A549 (cell line): Measurements from ENCODE around the gene DDTL. TPM values are rescaled to one million over a fixed set of nuclear protein-coding genes. Genes with fewer than 3 reads are reported as not detected.

ENCODE experiments used
- ATAC-seq, 2 experiments: fragments of 200-7000 bp in 1 of 2; fragments of >200 bp in 1 of 2; cut with Nextera tagmentation in 1 of 2; cut with Tn5 transposase in 1 of 2; 3 replicates each; pipeline versions ENCODE4 v1.8.0 to v1.9.1; 2018 to 2020; ENCODE audit warnings: mild to moderate bottlenecking in 1 of 2, moderate library complexity in 1 of 2
- CTCF ChIA-PET: fragments of 300-600 bp; sonication (Branson Sonifier 250); formaldehyde crosslinking; extraction: SDS; loops from one replicate; lab custom pipeline; 2021; ENCODE audit warnings: antibody characterized with exemption, inconsistent platforms; lab: Yijun Ruan, JAX
- POLR2A ChIA-PET: fragments of 350-600 bp; formaldehyde crosslinking; extraction: SDS; loops from one replicate; lab custom pipeline; 2021; ENCODE audit warnings: antibody characterized with exemption, inconsistent platforms; lab: Yijun Ruan, JAX
- DNase-seq, 2 experiments: peaks; one replicate each; pipeline versions ENCODE4 v3.0.0 to v3.0.0-alpha.2; 2011 to 2016; ENCODE audit warnings: low read depth in 1 of 2, low spot score in 1 of 2
- FAIRE-seq: peaks from 2 replicates; lab custom pipeline; 2011; peaks lifted over from hg19 to GRCh38; lab: Jason Lieb, UNC
- H3K27ac ChIP-seq, 2 experiments: fragments of >200 bp; sonication (Bioruptor Twin); formaldehyde crosslinking; 3 replicates each; pipeline ENCODE4 v1.5.1; 2016 to 2017
- H3K4me1 ChIP-seq: fragments of >200 bp; sonication (Bioruptor Twin); formaldehyde crosslinking; 3 replicates; pipeline ENCODE4 v1.6.1; 2016
- H3K4me2 ChIP-seq: fragments of >200 bp; sonication (Bioruptor Twin); formaldehyde crosslinking; 3 replicates; pipeline ENCODE4 v1.6.1; 2016
- H3K4me3 ChIP-seq: fragments of >200 bp; sonication (Bioruptor Twin); formaldehyde crosslinking; 3 replicates; pipeline ENCODE4 v1.5.1; 2016
- H3K9me3 ChIP-seq: fragments of >200 bp; sonication (Bioruptor Twin); formaldehyde crosslinking; 3 replicates; pipeline ENCODE4 v1.6.1; 2016
- CBX8 ChIP-seq: fragments of 200-600 bp; sonication (generic); IDR thresholded peaks from 2 replicates; pipeline ENCODE4 v1.6.1; 2016
- CHD2 ChIP-seq: fragments of 150-350 bp; IDR thresholded peaks from 2 replicates; pipeline ENCODE4 v1.6.1; 2014; ENCODE audit warnings: low read length; ENCODE audit not compliant: partially characterized antibody
- CTCF ChIP-seq: fragments of >200 bp; sonication (Bioruptor Twin); formaldehyde crosslinking; IDR thresholded peaks from 3 replicates; pipeline ENCODE4 v1.5.1; 2016
- FOSL2 ChIP-seq, 2 experiments: fragments of 450-650 bp in 1 of 2; fragments of >200 bp in 1 of 2; sonication (Bioruptor Twin) in 1 of 2; formaldehyde crosslinking; IDR thresholded peaks; 2 replicates each; pipeline versions ENCODE4 v1.5.0 to v1.6.1; 2016 to 2020; ENCODE audit warnings: mild to moderate bottlenecking in 1 of 2, moderate library complexity in 1 of 2
- FOXS1 ChIP-seq: fragments of 250-450 bp; sonication (Bioruptor Pico); IDR thresholded peaks from 2 replicates; pipeline ENCODE4 v1.5.0; 2020; ENCODE audit warnings: mild to moderate bottlenecking, moderate library complexity
- GATA3 ChIP-seq: IDR thresholded peaks from 2 replicates; pipeline ENCODE4 v1.6.1; 2012; ENCODE audit warnings: borderline replicate concordance
- HEYL ChIP-seq: fragments of 250-450 bp; sonication (Bioruptor Pico); IDR thresholded peaks from 2 replicates; pipeline ENCODE4 v1.8.0; 2021; ENCODE audit warnings: mild to moderate bottlenecking, moderate library complexity
- HOXB13 ChIP-seq: fragments of 250-450 bp; sonication (Bioruptor Pico); IDR thresholded peaks from 2 replicates; pipeline ENCODE4 v1.5.0; 2020; ENCODE audit warnings: low read depth, mild to moderate bottlenecking, moderate library complexity
- HOXB5 ChIP-seq: fragments of 250-450 bp; sonication (Bioruptor Pico); IDR thresholded peaks from 2 replicates; pipeline ENCODE4 v1.5.0; 2020; ENCODE audit warnings: mild to moderate bottlenecking, moderate library complexity
- JUN ChIP-seq, 2 experiments: fragments of >200 bp; sonication (Bioruptor Twin); formaldehyde crosslinking; IDR thresholded peaks; 2 replicates in 1 of 2; 3 replicates in 1 of 2; pipeline ENCODE4 v1.6.1; 2016 to 2017
- KDM5A ChIP-seq: fragments of 200-600 bp; sonication (generic); IDR thresholded peaks from 2 replicates; pipeline ENCODE4 v1.6.1; 2016; ENCODE audit warnings: antibody characterized with exemption, mild to moderate bottlenecking
- MAFK ChIP-seq: fragments of 450-650 bp; IDR thresholded peaks from 2 replicates; pipeline ENCODE4 v1.6.1; 2014; ENCODE audit not compliant: partially characterized antibody
- MAX ChIP-seq: IDR thresholded peaks from 2 replicates; pipeline ENCODE4 v1.6.1; 2012
- NPAS2 ChIP-seq: fragments of 250-450 bp; sonication (Bioruptor Pico); IDR thresholded peaks from 2 replicates; pipeline ENCODE4 v1.8.0; 2022; ENCODE audit warnings: mild to moderate bottlenecking, moderate library complexity, borderline replicate concordance
- NR3C1 ChIP-seq: fragments of >200 bp; sonication (Bioruptor Twin); formaldehyde crosslinking; IDR thresholded peaks from 3 replicates; pipeline ENCODE4 v1.6.1; 2017
- POLR2AphosphoS2 ChIP-seq: conservative IDR thresholded peaks from 2 replicates; pipeline ENCODE4 v1.6.1; 2012; ENCODE audit warnings: low read length, improper control_type of control experiment, inconsistent platforms
- RCOR1 ChIP-seq: fragments of 150-350 bp; IDR thresholded peaks from 2 replicates; pipeline ENCODE4 v1.6.1; 2014; ENCODE audit warnings: antibody characterized with exemption, low read length, low read depth
- REST ChIP-seq: fragments of 200-600 bp; sonication (generic); IDR thresholded peaks from 2 replicates; pipeline ENCODE4 v1.6.1; 2016; ENCODE audit warnings: antibody characterized with exemption, mild to moderate bottlenecking, moderate library complexity
- SREBF2 ChIP-seq: fragments of 450-650 bp; IDR thresholded peaks from 2 replicates; pipeline ENCODE4 v1.6.1; 2014; ENCODE audit warnings: mild to moderate bottlenecking, moderate library complexity
- TFCP2L1 ChIP-seq: fragments of 250-450 bp; sonication (Bioruptor Pico); IDR thresholded peaks from 2 replicates; pipeline ENCODE4 v1.5.0; 2021; ENCODE audit warnings: mild to moderate bottlenecking
- WGBS: methylation state at CpG from one replicate; pipeline ENCODE4 v1.1.6; 2017; ENCODE audit errors: missing lambda C conversion rate; 5-methylcytosine and 5-hydroxymethylcytosine counted together
- polyA plus RNA-seq, 4 experiments: library from polyadenylated mRNA; depleted of rRNA in 3 of 4; stranded (reverse); fragments of >200 nt; fragmentation: RNase III in 1 of 4; extraction: RNeasy Plus Mini Kit Qiagen cat#74134 plus additional on column Dnase treatment in 1 of 4; gene quantifications; 2 replicates in 3 of 4; 3 replicates in 1 of 4; pipeline ENCODE4 v1.2.3, GENCODE V29; 2011 to 2017
- TF ChIP-seq, protein P1 (sequence below): IDR thresholded peaks from 2 replicates; pipeline ENCODE4 v1.6.1; 2012; ENCODE audit warnings: low read depth, borderline replicate concordance
- TF ChIP-seq, protein P2 (sequence below): IDR thresholded peaks from 2 replicates; pipeline ENCODE4 v1.6.1; 2012

Gene DDTL
- polyA plus RNA-seq, 2 of the 4 experiments (the other 2 are of a cell fraction), result 2.1 to 2.5 TPM

- H3K4me2 ChIP-seq, result no peak overlapping the region
- no peak overlapping the region for H3K4me3 ChIP-seq
- WGBS, result 72% methylated on average over 4 of the region's 6 CpGs
- CTCF ChIA-PET, result interaction anchor here (1.0 kb wide), 1 partner anchor 38 kb away, joined by 3 read pairs; no protein-coding TSS in a partner anchor
- FAIRE-seq (no peak), DNase-seq (no peak)
- POLR2A ChIA-PET, result no interaction called here
- TF ChIP-seq, protein P1, sequence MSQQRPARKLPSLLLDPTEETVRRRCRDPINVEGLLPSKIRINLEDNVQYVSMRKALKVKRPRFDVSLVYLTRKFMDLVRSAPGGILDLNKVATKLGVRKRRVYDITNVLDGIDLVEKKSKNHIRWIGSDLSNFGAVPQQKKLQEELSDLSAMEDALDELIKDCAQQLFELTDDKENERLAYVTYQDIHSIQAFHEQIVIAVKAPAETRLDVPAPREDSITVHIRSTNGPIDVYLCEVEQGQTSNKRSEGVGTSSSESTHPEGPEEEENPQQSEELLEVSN, result no peak
- TF ChIP-seq HOXB5 (CRISPR knock-in tag), result no peak
- no peak for TF ChIP-seq POLR2AphosphoS2
- no peak for TF ChIP-seq NR3C1
- no peak for TF ChIP-seq REST
- TF ChIP-seq JUN (IDR thresholded peaks at IDR 0.05), result no peak
- TF ChIP-seq, protein P2, sequence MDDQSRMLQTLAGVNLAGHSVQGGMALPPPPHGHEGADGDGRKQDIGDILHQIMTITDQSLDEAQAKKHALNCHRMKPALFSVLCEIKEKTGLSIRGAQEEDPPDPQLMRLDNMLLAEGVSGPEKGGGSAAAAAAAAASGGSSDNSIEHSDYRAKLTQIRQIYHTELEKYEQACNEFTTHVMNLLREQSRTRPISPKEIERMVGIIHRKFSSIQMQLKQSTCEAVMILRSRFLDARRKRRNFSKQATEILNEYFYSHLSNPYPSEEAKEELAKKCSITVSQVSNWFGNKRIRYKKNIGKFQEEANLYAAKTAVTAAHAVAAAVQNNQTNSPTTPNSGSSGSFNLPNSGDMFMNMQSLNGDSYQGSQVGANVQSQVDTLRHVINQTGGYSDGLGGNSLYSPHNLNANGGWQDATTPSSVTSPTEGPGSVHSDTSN, result no peak
- no peak for TF ChIP-seq HEYL
- no peak for TF ChIP-seq SREBF2
- no peak for TF ChIP-seq FOSL2 (IDR thresholded peaks at IDR 0.05)
- TF ChIP-seq FOSL2 (CRISPR knock-in tag; IDR thresholded peaks at IDR 0.05), result no peak
- TF ChIP-seq NPAS2 (CRISPR knock-in tag), result no peak
- no peak for TF ChIP-seq CBX8
- no peak for TF ChIP-seq KDM5A
- no peak for TF ChIP-seq CTCF
- no peak for TF ChIP-seq GATA3
- no peak for TF ChIP-seq TFCP2L1 (CRISPR knock-in tag)
- TF ChIP-seq MAFK, result no peak
- TF ChIP-seq CHD2, result no peak
- TF ChIP-seq FOXS1 (CRISPR knock-in tag), result no peak
- no peak for TF ChIP-seq RCOR1
- TF ChIP-seq, all 56 proteins: peak for 0
- no peak for ATAC-seq
- no peak overlapping the region for H3K27ac ChIP-seq
- peaks cover 13% of the 10 kb centered on the region; the same call in 2 of the 3 replicates for H3K9me3 ChIP-seq
- peaks cover 14% of the 10 kb centered on the region; the same call in 2 of the 3 replicates for H3K4me1 ChIP-seq
Measured at GRCh38 chr22:23925020-23925606, 41.6 kb upstream of the DDTL start.

DNA sequence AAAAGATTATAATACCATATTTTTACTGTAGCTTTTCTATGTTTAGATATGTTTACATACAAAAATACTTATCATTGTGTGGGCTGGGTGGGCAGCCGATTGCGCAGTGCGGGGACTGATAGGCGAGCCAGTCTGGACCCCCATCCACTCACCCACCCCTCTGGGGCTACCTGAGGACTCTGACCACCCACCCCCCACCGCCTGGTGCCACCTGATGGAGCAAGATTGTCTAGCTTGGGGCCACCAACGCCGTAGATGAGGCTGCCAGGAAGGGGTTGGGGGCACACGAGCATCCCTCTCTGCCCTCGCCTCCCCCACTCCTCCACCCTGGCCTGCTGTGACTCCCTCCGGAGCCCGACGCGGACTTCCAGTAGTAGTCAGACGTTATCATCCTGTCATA lies 40.1 kb upstream of the DDTL start:
- WGBS, result 37% methylated on average over 14 of the region's 14 CpGs
- DNase-seq (no peak), FAIRE-seq (no peak)

More for the DNA sequence above, 40.1 kb upstream of the DDTL start:
- H3K4me1 ChIP-seq, result peaks cover 7% of the 10 kb centered on the region; the same call in 2 of the 3 replicates
- peaks cover 13% of the 10 kb centered on the region; the same call in 2 of the 3 replicates for H3K9me3 ChIP-seq
- TF ChIP-seq MAX (no peak), NPAS2 (CRISPR knock-in tag) (no peak), HOXB13 (CRISPR knock-in tag) (no peak)
- H3K27ac ChIP-seq, result no peak overlapping the region
- POLR2A ChIA-PET, result no interaction called here
- CTCF ChIA-PET, result interaction anchor here (1.0 to 1.4 kb wide), 2 partner anchors 25 to 37 kb away, joined by 3 read pairs; no protein-coding TSS in a partner anchor
- H3K4me2 ChIP-seq, result no peak overlapping the region
- no peak for ATAC-seq
- no peak overlapping the region for H3K4me3 ChIP-seq
